GM12875 (cell line): Measurements from ENCODE around the gene PTPN22.

Source experiments
- H3K4me3 ChIP-seq: one replicate; pipeline ENCODE4 v1.5.1; 2011; ENCODE audit warnings: low read depth, low read length, control low read depth
- TF ChIP-seq, protein P1 (sequence below): IDR thresholded peaks from 2 replicates; pipeline ENCODE4 v1.5.1; 2011; ENCODE audit warnings: low read depth, mild to moderate bottlenecking, control low read depth, inconsistent platforms, low read length, moderate library complexity, borderline replicate concordance; ENCODE audit not compliant: insufficient read depth

The PTPN22 gene

DNA sequence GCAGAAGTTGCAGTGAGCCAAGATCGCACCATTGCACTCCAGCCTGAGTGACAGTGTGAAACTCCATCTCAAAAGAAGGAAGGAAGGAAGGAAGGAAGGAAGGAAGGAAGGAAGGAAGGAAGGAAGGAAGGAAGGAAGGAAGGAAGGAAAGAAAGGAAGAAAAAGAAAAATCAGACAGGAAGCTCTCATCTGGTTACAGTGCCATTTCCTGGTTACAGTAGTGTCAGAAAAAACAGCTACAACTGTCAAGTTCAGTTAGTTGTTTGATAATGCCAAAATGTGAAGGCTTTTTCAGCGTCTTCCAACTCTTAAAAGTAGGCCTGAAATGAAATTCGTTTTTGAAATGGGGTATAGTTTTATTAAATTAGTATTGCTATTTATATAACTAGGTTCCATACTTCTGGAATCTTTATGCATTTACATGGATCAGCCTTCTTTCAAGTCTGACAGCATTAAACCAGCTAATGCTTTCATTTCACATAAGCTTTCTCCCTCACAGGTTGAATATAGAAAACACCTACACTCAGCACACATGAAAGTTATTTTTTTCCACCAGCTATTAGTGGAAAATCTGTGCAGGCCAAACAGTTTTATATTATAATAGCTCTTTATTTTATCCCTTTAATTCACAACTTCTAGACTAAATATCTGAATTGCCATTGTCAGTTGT, 21.2 kb downstream of the PTPN22 start:
- no peak overlapping the region for H3K4me3 ChIP-seq
- TF ChIP-seq, protein P1, sequence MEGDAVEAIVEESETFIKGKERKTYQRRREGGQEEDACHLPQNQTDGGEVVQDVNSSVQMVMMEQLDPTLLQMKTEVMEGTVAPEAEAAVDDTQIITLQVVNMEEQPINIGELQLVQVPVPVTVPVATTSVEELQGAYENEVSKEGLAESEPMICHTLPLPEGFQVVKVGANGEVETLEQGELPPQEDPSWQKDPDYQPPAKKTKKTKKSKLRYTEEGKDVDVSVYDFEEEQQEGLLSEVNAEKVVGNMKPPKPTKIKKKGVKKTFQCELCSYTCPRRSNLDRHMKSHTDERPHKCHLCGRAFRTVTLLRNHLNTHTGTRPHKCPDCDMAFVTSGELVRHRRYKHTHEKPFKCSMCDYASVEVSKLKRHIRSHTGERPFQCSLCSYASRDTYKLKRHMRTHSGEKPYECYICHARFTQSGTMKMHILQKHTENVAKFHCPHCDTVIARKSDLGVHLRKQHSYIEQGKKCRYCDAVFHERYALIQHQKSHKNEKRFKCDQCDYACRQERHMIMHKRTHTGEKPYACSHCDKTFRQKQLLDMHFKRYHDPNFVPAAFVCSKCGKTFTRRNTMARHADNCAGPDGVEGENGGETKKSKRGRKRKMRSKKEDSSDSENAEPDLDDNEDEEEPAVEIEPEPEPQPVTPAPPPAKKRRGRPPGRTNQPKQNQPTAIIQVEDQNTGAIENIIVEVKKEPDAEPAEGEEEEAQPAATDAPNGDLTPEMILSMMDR: no peak

DNA sequence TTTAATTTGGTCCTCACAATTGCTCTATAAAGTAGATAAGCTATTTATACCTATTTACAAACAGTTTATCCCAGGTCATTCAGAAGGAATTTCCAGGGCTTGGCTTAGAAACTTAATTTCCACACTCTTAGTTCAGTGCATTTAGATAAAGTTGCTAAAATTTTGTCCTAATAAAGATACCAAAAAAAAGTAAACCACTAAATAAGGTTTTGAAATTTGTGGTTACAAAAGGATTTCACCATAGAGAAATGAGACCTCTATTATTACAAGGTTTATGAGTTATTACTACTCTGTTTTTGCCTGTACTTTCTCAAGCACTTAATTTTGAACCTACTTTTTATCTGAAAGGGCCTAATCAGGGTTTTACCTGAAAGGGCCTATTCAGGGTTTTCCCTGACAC, 22.4 kb downstream of the PTPN22 start:
- TF ChIP-seq, protein P1: no peak
- no peak overlapping the region for H3K4me3 ChIP-seq

DNA sequence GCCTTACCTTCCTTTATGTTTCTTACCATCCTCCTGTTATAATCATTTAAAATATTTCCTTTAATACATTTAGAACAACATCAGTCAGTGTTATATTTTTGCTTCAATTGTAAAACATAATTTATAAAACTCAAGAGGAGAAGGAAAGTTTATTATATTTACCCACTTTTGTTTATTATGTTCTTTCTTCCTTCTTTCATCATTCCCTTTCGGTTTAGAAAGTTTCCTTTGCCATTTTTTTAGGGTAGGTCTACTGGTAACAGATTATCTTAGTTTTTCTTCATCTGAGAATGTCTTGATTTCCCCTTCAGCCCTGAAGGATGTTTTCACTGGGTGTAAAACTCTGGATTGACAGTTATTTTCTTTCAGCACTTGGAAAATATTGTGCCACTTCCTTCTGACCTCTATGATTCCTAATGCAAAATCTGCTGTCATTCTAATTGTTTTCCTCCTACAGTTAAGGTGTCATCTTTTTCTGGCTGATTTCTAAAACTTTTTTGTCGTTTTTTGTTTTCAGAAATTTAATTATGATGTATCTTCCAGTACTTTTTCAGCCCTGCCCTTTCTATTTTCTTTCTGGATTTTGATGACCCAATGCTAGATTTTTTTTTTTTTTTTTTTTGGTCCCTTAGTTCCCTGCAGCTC, 25.0 kb downstream of the PTPN22 start:
- TF ChIP-seq, protein P1: no peak
- no peak overlapping the region for H3K4me3 ChIP-seq

DNA sequence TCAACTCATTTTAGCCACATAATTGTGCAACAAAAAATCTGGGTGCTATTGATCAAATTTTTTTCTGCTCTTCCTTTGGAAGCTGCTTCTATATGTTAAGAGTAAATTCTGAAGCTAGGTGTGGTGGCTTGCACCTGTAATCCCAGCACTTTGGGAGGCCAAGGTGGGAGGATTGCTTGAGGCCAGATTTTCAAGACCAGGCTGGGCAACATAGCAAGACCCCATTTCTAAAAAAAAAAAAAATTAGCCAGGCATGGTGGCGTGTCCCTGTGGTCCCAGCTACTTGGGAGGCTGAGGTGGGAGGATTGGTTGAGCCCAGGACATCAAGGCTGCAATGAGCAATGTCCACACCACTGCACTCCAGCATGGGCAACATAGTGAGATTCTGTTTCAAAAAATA, 35.0 kb downstream of the PTPN22 start:
- TF ChIP-seq, protein P1: no peak
- H3K4me3 ChIP-seq: no peak overlapping the region

DNA sequence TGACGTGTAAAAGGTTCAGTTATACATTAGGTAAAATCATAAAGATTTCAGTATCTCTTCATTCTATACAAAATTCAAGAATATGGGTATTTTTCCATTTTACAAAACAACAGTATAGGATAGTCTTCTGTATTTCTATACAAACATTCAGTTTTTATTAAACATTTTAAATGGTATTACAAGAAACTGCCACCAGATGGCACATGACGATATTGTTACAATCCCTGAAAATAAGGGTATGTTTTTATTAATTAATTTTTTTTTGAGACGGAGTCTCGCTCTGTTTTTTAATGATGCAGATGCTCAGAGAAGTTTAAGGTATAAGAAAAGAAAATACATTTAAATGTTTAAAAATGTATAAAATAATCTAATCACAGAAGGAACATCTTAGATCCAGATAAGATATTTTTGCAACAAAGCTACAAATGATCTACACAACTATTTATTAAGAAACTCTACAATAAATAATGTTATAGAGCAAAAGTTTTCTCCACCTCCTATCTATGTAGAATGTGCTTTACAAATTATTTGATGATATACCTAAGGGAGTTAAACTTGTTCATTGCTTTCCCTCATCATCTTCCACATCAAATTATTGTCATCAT, 35.7 kb downstream of the PTPN22 start:
- no peak overlapping the region for H3K4me3 ChIP-seq
- TF ChIP-seq, protein P1: no peak

DNA sequence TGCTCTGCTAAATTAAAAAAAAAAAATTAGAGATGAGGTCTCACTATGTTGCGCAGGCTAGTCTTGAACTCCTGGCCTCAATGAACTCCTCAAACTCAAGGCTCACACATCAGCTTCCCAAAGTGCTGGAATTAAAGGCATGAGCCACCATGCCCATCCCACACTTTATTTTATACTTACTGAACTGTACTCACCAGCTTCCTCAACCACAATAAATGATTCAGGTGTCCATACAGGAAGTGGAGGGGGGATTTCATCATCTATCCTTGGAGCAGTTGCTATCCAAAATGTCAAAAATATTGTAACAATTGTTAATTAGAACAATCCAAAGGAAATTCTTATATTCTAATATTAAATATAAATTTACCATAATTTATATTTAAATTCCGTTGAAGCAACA, 36.8 kb downstream of the PTPN22 start:
- no peak overlapping the region for H3K4me3 ChIP-seq
- TF ChIP-seq, protein P1: no peak

DNA sequence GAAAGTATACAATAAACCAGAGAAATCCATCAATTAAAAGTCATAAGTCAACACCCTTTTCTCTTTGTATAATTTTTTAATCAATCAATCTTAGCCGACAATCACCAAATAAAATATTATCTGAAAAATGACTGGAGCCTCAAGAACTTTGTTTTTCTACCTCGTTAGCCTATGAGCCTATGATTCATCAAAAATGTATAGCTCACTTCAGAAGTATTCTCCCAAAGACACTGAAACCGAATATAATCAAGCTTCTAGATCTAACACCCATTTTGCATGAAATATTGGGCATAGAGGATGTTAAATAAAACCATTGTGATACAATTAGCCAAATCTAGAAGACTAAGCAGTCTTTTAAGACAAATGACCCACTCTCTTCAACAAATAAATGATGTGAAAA, 41.5 kb downstream of the PTPN22 start:
- TF ChIP-seq, protein P1: no peak
- no peak overlapping the region for H3K4me3 ChIP-seq
